Neuron (in vitro differentiated cells): ENCODE measurements around the gene MRC1.
"Not testable (repeated sequence)": the region's sequence is repeated elsewhere in the genome, so short reads cannot be mapped to it uniquely, and the experiment has no call there.

ENCODE experiments used
- H2AFZ ChIP-seq: one replicate; pipeline ENCODE4 v1.6.1; 2013; ENCODE audit warnings: low read depth, mild to moderate bottlenecking, inconsistent platforms, low read length, moderate library complexity
- H3K27me3 ChIP-seq: one replicate; pipeline ENCODE4 v1.6.1; 2013; ENCODE audit warnings: low read length; ENCODE audit not compliant: insufficient read depth
- H3K36me3 ChIP-seq: one replicate; pipeline ENCODE4 v1.6.1; 2013; ENCODE audit warnings: low read length; ENCODE audit not compliant: insufficient read depth
- H3K4me1 ChIP-seq: one replicate; pipeline ENCODE4 v1.6.1; 2013; ENCODE audit warnings: low read length; ENCODE audit not compliant: insufficient read depth
- H3K4me3 ChIP-seq: 2 replicates; pipeline ENCODE4 v1.5.1; 2013; ENCODE audit warnings: mild to moderate bottlenecking, low read length, moderate library complexity
- H3K9me3 ChIP-seq: one replicate; pipeline ENCODE4 v1.6.1; 2013; ENCODE audit warnings: low read length

The MRC1 gene

DNA sequence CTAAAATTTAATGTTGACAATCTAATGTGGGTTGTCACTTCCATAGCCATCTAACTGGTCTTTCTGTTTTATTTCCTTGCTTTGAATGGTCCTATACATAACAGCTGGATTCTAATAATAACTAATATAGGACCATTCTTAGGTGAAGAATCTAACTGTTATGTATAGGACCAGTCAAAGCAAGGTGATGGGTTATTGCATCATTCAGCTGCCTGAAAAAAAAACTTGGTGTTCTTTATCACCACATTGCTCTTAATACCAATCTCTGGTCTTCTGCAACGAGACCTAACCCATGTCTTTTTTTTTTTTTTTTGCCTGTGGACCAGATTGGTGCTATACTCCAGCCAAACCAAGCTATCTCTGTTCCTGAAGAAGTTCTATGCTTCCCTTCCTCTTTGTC is 96.9 kb downstream of the MRC1 start:
- Histone ChIP-seq H3K9me3 (no peaks in the 10 kb centered on the region), H3K27me3 (no peaks in the 10 kb centered on the region), H3K4me3 (no peak overlapping the region), H2AFZ (no peak overlapping the region), H3K4me1 (no peaks in the 10 kb centered on the region), H3K36me3 (no peaks in the 10 kb centered on the region)

GRCh38 chr10:17907641-17908040 is 98.5 kb downstream of the MRC1 start:
- H2AFZ ChIP-seq, result no peak overlapping the region
- H3K9me3 ChIP-seq, result no peaks in the 10 kb centered on the region
- no peaks in the 10 kb centered on the region for H3K36me3 ChIP-seq
- H3K27me3 ChIP-seq, result no peaks in the 10 kb centered on the region
- H3K4me3 ChIP-seq, result no peak overlapping the region
- no peaks in the 10 kb centered on the region for H3K4me1 ChIP-seq

DNA sequence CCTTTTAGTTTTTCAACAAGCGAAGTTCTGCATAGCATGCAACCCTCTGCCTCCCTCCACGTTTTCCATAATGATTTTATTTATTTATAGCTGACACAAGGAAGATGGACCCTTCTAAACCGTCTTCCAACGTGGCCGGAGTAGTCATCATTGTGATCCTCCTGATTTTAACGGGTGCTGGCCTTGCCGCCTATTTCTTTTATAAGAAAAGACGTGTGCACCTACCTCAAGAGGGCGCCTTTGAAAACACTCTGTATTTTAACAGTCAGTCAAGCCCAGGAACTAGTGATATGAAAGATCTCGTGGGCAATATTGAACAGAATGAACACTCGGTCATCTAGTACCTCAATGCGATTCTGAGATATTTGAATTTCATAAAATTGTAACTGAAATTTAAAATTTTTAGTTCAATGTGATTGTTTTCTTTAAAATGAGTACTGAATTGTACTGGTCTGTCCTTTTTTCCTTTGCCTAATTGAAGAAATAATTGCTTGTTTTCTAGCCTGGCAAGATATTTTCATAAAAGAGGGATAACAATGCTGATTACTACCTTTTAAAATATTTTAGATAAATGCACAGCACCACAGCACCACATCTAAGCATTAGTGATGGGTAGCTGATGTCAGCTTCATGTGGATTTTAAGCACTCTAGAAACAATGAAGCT is 101.1 kb downstream of the MRC1 start:
- no peaks in the 10 kb centered on the region for H3K4me1 ChIP-seq
- H3K4me3 ChIP-seq, result no peak overlapping the region
- H3K36me3 ChIP-seq, result no peaks in the 10 kb centered on the region
- no peaks in the 10 kb centered on the region for H3K27me3 ChIP-seq
- no peaks in the 10 kb centered on the region for H3K9me3 ChIP-seq
- no peak overlapping the region for H2AFZ ChIP-seq

- Histone ChIP-seq H3K9me3 (no peaks in the 10 kb centered on the region), H3K4me3 (no peak overlapping the region), H3K4me1 (no peaks in the 10 kb centered on the region), H3K27me3 (no peaks in the 10 kb centered on the region), H3K36me3 (no peaks in the 10 kb centered on the region), H2AFZ (no peak overlapping the region)
These were observed 103.6 kb downstream of the MRC1 start for GRCh38 chr10:17912754-17913153.

DNA sequence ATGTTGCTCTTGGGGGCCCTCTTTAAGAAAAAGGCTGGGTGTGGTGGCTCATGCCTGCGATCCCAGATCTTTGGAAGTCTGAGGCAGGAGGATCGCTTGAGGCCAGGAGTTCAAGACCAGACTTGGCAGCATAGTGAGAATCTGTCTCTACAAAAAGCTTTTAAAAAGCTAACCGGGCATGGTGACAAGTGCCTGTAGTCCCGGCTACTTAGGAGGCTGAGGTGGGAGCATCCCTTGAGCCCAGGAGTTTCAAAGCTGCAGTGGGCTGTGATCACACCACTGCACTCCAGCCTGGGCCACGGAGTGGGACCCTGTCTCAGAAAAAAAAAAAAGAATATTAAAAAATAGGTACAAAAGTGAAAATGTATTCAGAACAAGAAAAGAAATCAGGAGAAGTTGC is 104.5 kb downstream of the MRC1 start:
- Histone ChIP-seq H2AFZ (no peak overlapping the region), H3K9me3 (no peaks in the 10 kb centered on the region), H3K27me3 (no peaks in the 10 kb centered on the region), H3K36me3 (no peaks in the 10 kb centered on the region), H3K4me1 (no peaks in the 10 kb centered on the region), H3K4me3 (no peak overlapping the region)

GRCh38 chr10:17914169-17915045 is 105.3 kb downstream of the MRC1 start:
- no peak overlapping the region for H2AFZ ChIP-seq

GRCh38 chr10:17915181-17915580 is 106.0 kb downstream of the MRC1 start:
- H3K4me1 ChIP-seq, result no peaks in the 10 kb centered on the region
- H2AFZ ChIP-seq, result no peak overlapping the region
- H3K4me3 ChIP-seq, result no peak overlapping the region
- no peaks in the 10 kb centered on the region for H3K27me3 ChIP-seq
- H3K36me3 ChIP-seq, result no peaks in the 10 kb centered on the region
- no peaks in the 10 kb centered on the region for H3K9me3 ChIP-seq

More at GRCh38 chr10:17914169-17915045, 105.3 kb downstream of the MRC1 start:
- H3K27me3 ChIP-seq, result no peaks in the 10 kb centered on the region
- no peaks in the 10 kb centered on the region for H3K36me3 ChIP-seq
- no peaks in the 10 kb centered on the region for H3K9me3 ChIP-seq
- H3K4me1 ChIP-seq, result no peaks in the 10 kb centered on the region
- no peak overlapping the region for H3K4me3 ChIP-seq

DNA sequence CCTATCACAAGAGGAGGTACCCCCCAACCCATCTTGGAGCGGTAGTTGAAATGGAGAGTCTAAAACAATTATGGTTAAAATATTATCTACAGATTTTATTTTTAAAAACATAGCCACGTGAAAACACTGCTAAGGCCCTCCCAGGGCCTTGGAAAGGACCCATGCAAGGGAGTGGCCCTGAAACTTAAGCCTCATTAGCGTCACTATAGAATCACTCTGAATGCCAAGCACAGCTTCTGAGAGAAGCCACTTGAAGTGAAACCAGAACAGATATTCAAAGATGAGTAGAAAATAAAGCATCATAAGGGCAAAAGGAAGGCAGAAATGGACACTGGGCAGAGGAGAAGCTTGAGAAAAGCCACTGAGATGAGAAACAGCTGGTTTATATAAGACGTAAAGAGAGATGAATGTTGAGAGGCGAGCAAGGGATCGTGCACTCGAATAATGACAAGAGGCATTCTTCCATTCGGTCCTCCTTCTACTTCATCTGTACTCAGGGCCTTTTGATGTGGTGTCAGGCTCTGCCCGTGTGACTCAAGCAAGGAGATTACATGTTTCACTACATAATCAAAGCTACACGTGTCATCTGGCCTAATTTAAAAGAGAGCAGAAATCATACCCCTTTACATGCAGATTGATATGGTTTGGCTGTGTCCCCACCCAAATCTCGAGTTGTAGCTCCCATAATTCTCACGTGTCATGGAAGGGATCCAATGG is 109.2 kb downstream of the MRC1 start:
- Histone ChIP-seq H2AFZ (no peak overlapping the region), H3K9me3 (no peaks in the 10 kb centered on the region), H3K4me3 (no peak overlapping the region), H3K27me3 (no peaks in the 10 kb centered on the region), H3K36me3 (no peaks in the 10 kb centered on the region), H3K4me1 (no peaks in the 10 kb centered on the region)

- Histone ChIP-seq H2AFZ (no peak overlapping the region), H3K9me3 (no peaks in the 10 kb centered on the region), H3K4me3 (no peak overlapping the region), H3K27me3 (no peaks in the 10 kb centered on the region), H3K36me3 (no peaks in the 10 kb centered on the region), H3K4me1 (no peaks in the 10 kb centered on the region)
These were observed 112.2 kb downstream of the MRC1 start for GRCh38 chr10:17921378-17921777.

DNA sequence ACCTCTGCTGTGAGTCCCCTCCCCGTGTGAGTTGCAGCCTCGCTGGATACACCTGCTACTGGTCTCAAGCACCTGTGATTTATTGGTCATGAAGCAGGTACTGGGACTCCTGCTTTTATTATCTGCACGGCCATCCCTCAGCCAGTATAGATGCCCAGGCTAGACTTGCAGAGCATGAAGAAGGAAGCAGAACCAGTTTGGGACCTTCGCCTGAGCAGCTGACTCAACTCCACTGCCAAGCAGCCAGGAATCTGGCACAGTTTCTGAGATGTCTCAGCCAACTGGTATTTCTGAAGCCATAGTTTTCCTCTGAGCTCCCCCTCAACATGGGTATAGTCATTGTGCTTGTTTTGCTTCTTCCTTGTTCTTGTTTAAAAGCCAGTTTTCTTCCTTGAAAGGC is 114.6 kb downstream of the MRC1 start:
- H3K27me3 ChIP-seq, result no peaks in the 10 kb centered on the region
- H2AFZ ChIP-seq, result no peak overlapping the region
- no peaks in the 10 kb centered on the region for H3K4me1 ChIP-seq
- no peaks in the 10 kb centered on the region for H3K9me3 ChIP-seq
- no peaks in the 10 kb centered on the region for H3K36me3 ChIP-seq
- H3K4me3 ChIP-seq, result no peak overlapping the region

DNA sequence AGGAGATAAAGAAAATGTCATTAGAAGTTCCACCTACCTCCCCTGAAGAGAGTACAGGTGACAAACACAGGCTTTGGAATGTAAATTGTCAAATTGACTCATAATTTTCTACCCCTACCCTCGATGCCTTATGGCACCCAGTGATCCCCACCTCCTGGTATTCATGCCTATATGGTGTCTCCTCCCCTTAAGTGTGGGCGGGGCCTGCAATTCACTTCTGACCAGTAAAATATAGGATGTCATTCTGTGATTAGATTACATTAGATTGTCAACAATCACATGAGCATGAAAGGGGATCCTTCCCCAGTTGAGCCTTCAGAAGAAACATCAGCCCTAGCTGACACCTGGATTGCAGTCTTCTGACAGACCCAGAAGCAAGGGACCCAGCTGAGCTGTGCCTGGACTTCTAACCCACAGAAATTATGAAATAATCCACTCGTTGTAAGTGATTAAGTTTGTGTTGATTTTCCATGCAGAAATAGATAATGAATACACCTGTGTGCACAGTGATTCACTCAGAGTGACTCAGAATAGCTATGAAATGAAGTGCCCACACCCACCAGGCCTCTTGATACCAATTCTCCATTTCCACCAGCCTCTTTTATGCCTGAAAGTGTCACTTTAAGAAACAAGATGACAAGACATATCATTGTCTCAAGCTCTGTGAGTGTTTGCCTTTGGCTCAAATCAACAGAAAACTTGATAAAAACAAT is 134.0 kb downstream of the MRC1 start:
- Histone ChIP-seq H2AFZ (no peak overlapping the region), H3K4me1 (no peaks in the 10 kb centered on the region), H3K27me3 (no peaks in the 10 kb centered on the region), H3K36me3 (no peaks in the 10 kb centered on the region), H3K9me3 (no peaks in the 10 kb centered on the region), H3K4me3 (no peak overlapping the region)

GRCh38 chr10:17950269-17950668 is 141.1 kb downstream of the MRC1 start:
- H3K4me1 ChIP-seq, H3K36me3 ChIP-seq, H3K27me3 ChIP-seq, H3K9me3 ChIP-seq, H2AFZ ChIP-seq, H3K4me3 ChIP-seq: not testable (repeated sequence)

- no peaks in the 10 kb centered on the region for H3K36me3 ChIP-seq
- no peaks in the 10 kb centered on the region for H3K4me1 ChIP-seq
- H3K27me3 ChIP-seq, result no peaks in the 10 kb centered on the region
- H3K4me3 ChIP-seq, result no peak overlapping the region
- H2AFZ ChIP-seq, result no peak overlapping the region
- H3K9me3 ChIP-seq, result no peaks in the 10 kb centered on the region
These were observed 141.6 kb downstream of the MRC1 start for GRCh38 chr10:17950726-17951125.
